ELF-1 (cell line): ENCODE data around the gene P3H4.
A peak's percentile ranks its signal among the peaks of the same experiment; 100 is the strongest.
"Not testable (repeated sequence)": the region's sequence is repeated elsewhere in the genome, so short reads cannot be mapped to it uniquely, and the experiment has no call there.

Source experiments
- DNase-seq: peaks from one replicate; pipeline ENCODE4 v3.0.0-alpha.2; 2016; ENCODE audit warnings: low read depth, low spot score

The P3H4 gene

DNA sequence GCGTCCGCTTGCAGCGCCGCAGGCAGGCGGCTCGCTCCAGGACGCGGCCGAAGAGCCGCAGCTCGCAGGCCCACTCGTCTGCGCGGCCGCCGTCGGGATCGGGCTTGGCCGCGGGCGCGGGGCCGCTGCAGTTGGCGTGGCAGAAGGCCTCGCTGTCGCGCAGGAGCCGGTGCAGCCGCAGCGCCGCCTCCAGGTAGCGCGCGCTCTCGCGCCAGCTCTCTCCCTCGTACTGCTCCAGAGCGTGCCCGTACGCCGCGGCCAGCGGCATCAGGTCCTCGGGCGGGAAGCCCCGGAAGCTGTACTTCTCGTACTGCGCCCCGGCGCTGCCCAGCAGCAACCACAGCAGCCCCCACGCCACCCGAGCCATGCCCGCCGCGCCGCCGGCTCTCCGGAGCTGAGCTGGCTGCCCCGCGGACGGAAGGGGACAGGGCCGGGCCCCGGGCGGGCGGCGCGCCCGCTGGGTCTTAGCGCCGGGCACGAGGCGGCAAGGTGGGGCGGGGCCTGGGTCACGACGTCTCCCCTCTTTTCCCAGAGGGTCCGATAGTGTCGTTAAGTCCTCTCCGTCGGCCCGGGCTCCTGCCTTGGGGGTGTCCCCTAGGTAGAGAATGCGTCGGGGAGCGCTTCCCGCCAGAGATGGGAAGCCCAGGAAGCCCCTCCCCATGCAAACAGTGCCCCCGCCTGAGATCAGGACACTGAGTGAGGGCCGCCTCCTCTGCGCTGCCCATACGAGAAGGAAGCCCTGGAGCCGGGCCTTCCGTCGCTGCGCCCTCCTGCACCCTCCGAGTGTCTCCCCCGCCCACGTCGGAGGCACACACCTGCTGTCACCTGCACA lies at the start of gene P3H4:
TSS of gene P3H4 (minus strand) at position 401 of the 832 bp plus-strand sequence. CDS start at position 367, 34 bp downstream.
- peak; percentile 84 for DNase-seq

- no peak for DNase-seq
These were observed 48.6 kb upstream of the P3H4 start for GRCh38 chr17:41860254-41860931.

DNA sequence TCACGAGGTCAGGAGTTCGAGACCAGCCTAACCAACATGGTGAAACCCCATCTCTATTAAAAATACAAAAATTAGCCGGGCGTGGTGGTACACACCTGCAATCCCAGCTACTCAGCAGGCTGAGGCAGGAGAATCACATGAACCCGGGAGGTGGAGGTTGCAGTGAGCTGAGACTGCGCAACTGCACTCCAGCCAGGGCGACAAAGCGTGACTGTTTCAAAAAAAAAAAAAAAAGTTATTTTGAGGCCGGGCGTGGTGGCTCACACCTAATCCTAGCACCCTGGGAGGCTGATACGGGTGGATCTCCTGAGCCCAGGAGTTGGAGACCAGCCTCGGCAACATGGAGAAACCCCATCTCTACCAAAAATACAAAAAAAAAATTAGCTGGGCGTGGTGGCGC lies 39.6 kb upstream of the P3H4 start:
- DNase-seq: not testable (repeated sequence)

- DNase-seq: no peak
These were observed 37.7 kb upstream of the P3H4 start for GRCh38 chr17:41849251-41849990.

- no peak for DNase-seq
These were observed 37.0 kb upstream of the P3H4 start for GRCh38 chr17:41848788-41849187.

GRCh38 chr17:41844971-41845370 lies 33.2 kb upstream of the P3H4 start:
- DNase-seq: no peak

DNA sequence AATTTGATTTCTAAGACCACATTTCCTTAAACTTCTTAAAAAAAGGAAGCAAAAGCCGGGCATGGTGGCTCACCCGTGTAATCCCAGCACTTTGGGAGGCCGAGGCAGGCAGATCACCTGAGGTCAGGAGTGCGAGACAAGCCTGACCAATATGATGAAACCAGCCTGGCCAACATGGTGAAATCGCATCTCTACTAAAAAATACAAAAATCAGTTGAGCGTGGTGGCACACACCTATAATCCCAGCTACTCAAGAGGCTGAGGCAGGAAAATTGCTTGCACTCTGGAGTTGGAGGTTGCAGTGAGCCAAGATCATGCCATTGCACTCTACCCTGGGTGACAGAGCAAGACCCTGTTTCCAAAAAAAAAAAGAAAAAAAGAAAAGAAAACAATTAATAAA lies 29.0 kb upstream of the P3H4 start:
- not testable (repeated sequence) for DNase-seq

DNA sequence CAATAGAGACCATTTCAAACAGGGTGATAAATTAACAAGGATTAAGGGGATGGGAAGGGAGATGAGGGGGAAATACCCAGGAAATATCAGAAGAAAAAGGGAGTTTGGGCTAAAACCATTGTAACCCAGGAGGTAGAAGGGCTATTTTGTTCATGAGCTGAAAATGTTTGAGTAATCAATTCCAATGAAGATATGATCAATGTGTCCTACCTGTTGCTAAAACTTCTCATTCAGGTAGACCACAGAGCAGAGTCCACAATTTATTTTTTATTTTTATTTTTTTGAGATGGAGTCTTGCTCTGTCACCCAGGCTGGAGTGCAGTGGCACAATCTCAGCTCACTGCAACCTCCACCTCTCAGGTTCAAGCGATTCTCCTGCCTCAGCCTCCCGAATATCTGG lies 27.7 kb upstream of the P3H4 start:
- not testable (repeated sequence) for DNase-seq

DNA sequence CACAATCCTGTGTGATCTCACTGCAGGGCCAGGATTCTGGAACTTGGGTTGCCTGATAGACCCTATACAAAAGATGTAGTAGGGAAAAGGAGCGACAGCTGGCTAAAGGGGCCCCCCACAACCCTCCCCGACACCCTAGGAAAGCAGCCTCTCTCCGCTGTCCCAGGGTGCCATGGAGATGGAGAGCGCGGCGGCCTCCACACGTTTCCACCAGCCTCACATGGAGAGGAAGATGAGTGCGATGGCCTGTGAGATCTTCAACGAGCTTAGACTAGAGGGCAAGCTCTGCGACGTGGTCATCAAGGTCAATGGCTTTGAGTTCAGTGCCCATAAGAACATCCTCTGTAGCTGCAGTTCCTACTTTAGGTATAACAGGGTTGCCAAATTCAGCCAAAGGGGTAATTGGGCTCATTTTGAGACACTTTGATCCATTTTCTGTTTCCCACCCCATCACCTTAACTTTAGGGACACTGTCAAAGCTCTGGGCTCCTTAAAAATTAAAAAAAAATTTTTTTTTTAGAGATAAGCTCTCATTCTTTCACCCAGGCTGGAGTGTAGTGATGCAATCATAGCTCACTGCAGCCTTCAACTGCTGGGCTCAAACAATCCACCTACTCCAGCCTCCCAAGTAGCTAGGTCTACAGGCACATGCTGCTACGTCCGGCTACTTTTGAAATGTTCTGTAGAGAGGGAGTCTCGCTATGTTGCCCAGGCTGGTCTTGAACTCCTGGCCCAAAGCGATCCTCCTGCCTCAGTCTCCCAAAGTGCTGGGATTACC lies 26.2 kb upstream of the P3H4 start, which contains the start of gene KLHL10:
TSS of gene KLHL10 (plus strand) at position 65 of the 778 bp plus-strand sequence. CDS start at position 173, 108 bp downstream.
- DNase-seq: no peak

GRCh38 chr17:41836550-41837196 lies 24.9 kb upstream of the P3H4 start:
- no peak for DNase-seq

DNA sequence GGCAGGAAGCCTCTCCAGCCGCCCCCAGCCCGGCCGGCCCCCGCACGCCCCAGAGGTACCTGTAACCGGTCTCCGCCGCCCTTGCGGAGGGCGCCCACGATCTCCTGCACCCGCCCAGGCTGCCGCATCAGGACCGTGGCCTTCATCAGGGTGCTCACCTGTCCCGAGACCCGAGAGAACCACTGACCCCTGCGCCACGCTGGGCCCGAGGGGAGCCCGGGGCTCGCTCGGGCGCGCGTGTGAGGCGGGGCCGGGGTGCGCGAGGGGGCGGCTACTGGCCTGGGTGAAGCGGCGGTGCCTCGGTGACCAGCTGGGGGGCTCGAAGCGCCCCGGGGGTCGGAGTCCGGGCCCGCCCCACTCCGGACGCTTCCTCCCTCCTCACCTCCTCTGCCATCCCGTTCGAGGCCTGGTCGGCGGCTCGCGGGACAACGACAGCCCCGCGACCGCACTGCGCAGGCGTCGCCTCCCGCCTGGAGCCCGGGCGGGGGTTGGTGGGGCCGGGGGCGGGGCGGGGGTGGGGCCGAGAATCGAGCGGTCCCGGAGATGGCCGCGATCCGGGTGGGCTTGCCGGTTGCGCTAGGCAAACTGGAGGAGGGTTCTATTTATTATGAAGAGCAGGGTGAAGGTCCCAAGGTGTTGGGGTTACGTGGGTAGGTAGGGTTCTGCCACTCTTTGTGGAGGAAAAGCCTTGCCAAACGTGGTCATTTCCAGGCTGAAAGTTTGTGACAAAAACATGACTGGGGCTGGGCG lies 24.2 kb upstream of the P3H4 start, which contains the start of gene NT5C3B:
TSS of gene NT5C3B (minus strand) at position 433 of the 750 bp plus-strand sequence. CDS start at position 394, 39 bp downstream.
- peak; percentile 37 for DNase-seq

GRCh38 chr17:41835214-41835799 lies 23.6 kb upstream of the P3H4 start:
- DNase-seq: no peak

- not testable (repeated sequence) for DNase-seq
These were observed 18.2 kb upstream of the P3H4 start for GRCh38 chr17:41829961-41830360.

DNA sequence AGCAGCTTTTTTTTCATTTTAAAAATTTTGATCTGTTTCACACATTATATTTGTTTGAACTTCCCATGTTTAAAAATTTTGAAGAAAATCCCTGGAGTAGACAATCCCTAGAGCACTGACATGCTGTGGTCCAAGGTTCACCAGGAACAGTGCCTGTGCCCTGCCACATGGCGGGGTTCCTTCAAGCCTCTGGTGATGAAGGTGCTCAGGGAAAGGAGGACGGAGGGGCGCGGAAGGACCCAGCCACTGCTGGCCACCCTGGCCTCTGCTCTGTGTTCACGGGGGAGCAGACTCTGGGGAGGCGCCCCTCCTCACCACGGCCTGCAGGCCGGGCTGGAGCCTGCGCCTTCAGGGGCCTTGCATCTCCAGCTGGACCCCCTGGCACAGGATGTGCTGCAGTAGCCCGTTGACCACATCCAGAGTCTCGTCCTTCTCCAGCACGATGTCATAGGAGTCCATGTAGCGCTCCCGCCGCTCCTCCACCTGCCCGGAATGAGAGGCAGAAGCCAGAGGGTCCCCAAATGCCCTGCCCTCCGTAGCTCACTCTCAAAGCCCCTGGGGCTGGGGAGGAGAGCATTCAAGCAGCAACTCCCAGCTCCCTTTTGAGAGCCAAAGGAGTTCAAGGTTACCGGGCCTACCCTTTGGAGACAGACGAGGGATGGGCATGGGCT lies 13.6 kb upstream of the P3H4 start:
- no peak for DNase-seq

- no peak for DNase-seq
These were observed 12.3 kb upstream of the P3H4 start for GRCh38 chr17:41824086-41824485.

DNA sequence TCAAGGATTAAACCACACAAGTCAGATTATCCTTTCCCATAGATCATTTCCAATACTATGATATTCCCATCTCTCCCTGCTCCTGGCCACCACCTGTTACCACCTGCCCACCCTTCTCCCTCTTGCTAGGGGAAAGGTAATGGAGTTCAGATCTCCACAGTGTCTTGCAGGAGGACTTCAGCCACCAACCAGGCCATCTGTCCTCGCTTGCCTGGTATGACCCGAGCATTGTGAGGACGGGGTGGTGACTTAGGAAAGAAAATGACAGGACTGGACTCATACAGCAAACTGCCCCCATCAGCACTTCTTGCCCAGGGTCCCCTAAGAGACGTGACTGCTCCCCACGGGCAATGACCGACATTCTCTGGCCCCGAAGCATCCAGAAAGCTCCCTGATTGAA lies 11.8 kb upstream of the P3H4 start:
- no peak for DNase-seq

DNA sequence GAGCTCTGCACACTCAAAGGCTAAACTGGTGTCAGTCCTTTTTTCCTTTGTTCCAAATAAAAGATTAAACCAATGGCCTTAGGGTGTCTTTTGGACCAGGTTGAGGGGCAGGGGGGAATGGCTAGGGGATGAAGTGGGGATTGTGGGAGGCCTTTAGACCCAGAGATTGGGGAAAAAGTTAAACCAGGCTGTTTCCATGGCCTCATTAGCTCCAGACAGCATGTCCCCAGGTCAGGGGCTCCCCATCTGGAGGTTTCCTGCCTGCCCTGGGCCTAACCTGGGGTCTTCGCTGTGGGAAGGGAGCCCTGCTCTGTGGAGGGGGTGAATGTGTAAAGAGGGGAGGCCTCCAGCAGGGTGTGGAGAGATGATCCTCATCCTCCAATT lies 11.4 kb upstream of the P3H4 start:
- no peak for DNase-seq

GRCh38 chr17:41822216-41823140 lies 10.7 kb upstream of the P3H4 start:
- no peak for DNase-seq
